Natural killer cell (primary cell): Measurements from ENCODE around the gene CARMIL1. TPM values are rescaled to one million over a fixed set of nuclear protein-coding genes. Genes with fewer than 3 reads are reported as not detected.

ENCODE experiments used
- ATAC-seq, 3 donors: fragments of 150-1000 bp in 2 of 3; fragments of 200-7000 bp in 1 of 3; cut with Tn5 transposase; 1 replicate in 1 of 3; 2 replicates in 2 of 3; pipeline ENCODE4 v1.10.0; 2021; ENCODE audit warnings: mild to moderate bottlenecking in 2 of 3, moderate library complexity in 2 of 3
- DNase-seq, 2 donors: peaks; one replicate each; pipeline versions ENCODE4 v3.0.0 to v3.0.0-alpha.2; 2013 to 2021; ENCODE audit warnings: mixed read lengths in 1 of 2
- H3K27ac ChIP-seq: one replicate; pipeline ENCODE4 v1.5.1; 2013; ENCODE audit warnings: mild to moderate bottlenecking, low read length
- H3K27me3 ChIP-seq: one replicate; pipeline ENCODE4 v1.6.1; 2013; ENCODE audit warnings: low read length; ENCODE audit not compliant: control insufficient read depth, insufficient read depth
- H3K36me3 ChIP-seq: one replicate; pipeline ENCODE4 v1.6.1; 2013; ENCODE audit warnings: low read length; ENCODE audit not compliant: control insufficient read depth, insufficient read depth
- H3K4me1 ChIP-seq: one replicate; pipeline ENCODE4 v1.6.1; 2013; ENCODE audit warnings: low read length; ENCODE audit not compliant: control insufficient read depth, insufficient read depth
- H3K4me3 ChIP-seq: one replicate; pipeline ENCODE4 v1.5.1; 2013; ENCODE audit warnings: low read length
- H3K9me3 ChIP-seq: one replicate; pipeline ENCODE4 v1.6.1; 2013; ENCODE audit warnings: low read length; ENCODE audit not compliant: control insufficient read depth, insufficient read depth
- H3K27ac Mint-ChIP-seq, 2 donors: one replicate each; pipeline ENCODE4 v1.8.0; 2022; ENCODE audit warnings: mild to moderate bottlenecking in 2 of 2, mixed read lengths in 2 of 2, moderate library complexity in 1 of 2
- H3K27me3 Mint-ChIP-seq, 2 donors: one replicate each; pipeline ENCODE4 v1.8.0; 2022; ENCODE audit warnings: low read depth in 2 of 2, mixed read lengths in 2 of 2
- H3K36me3 Mint-ChIP-seq: one replicate; pipeline ENCODE4 v1.8.0; 2022; ENCODE audit warnings: mixed read lengths
- H3K4me1 Mint-ChIP-seq, 2 donors: one replicate each; pipeline ENCODE4 v1.8.0; 2022; ENCODE audit warnings: mixed read lengths in 2 of 2
- H3K4me3 Mint-ChIP-seq: one replicate; pipeline ENCODE4 v1.8.0; 2022; ENCODE audit warnings: mild to moderate bottlenecking, moderate library complexity, mixed read lengths
- H3K9me3 Mint-ChIP-seq, 2 donors: one replicate each; pipeline ENCODE4 v1.8.0; 2022; ENCODE audit warnings: mixed read lengths in 2 of 2
- WGBS: methylation state at CpG from one replicate; pipeline ENCODE4 v1.1.7; 2013; ENCODE audit warnings: missing lambda C conversion rate; ENCODE audit not compliant: insufficient coverage; 5-methylcytosine and 5-hydroxymethylcytosine counted together
- intact Hi-C: fragments of 100-400 bp; cut with micrococcal nuclease; formaldehyde crosslinking; loops from one replicate; pipeline ENCODE4 v1.14.2; 2022
- total RNA-seq, 4 donors: library from RNA; stranded (reverse); fragments of 120-200 nt in 1 of 4; gene quantifications; one replicate each; pipeline versions ENCODE4 v1.2.3 to v1.2.4, GENCODE V29; 2013 to 2022
- TF ChIP-seq, protein P1 (sequence below): fragments of 200-600 bp; IDR thresholded peaks from one replicate; pipeline ENCODE4 v1.8.0; 2022; ENCODE audit warnings: antibody characterized with exemption

CARMIL1 gene
- total RNA-seq, 3 donors from 2014 or later (not counting 1 experiment from before 2014, with no cell fraction given), result 0.25 to 1.1 (median 0.35) TPM

DNA sequence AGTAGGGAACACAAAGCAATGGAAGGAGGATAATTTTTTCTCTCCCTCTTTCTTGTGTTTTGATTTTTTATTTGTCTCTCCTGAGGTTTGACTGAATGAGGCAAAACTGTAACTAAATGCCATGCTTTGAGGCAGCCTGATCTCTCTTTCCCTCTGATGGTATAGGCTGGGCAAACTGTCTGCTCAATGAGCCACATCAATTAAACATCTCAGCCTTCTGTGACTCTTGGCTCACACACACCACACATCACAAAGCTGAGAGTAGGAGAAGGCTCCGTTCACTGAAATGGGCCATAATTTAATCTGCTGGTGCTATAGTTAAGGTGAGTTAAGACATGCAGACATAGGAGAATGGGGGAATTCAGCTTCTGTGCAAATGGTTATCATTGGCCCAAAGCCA lies 344.7 kb downstream of the CARMIL1 start:
- Mint-ChIP-seq H3K4me3 (no peak overlapping the region), H3K4me1 (no peaks in the 10 kb centered on the region), H3K9me3 (no peaks in the 10 kb centered on the region), H3K27ac (no peak overlapping the region), H3K27me3 (peaks cover 16 to 19% of the 10 kb centered on the region in 2 donors), H3K36me3 (no peaks in the 10 kb centered on the region)
- Histone ChIP-seq H3K4me3 (no peak overlapping the region), H3K27ac (no peak overlapping the region), H3K4me1 (no peaks in the 10 kb centered on the region), H3K36me3 (no peaks in the 10 kb centered on the region), H3K27me3 (no peaks in the 10 kb centered on the region), H3K9me3 (no peaks in the 10 kb centered on the region)
- WGBS, result 63% methylated on average over 1 of the region's 1 CpG
- ATAC-seq (no peak), DNase-seq (no peak)
- intact Hi-C loops, result no loop called here
- TF ChIP-seq, protein P1, sequence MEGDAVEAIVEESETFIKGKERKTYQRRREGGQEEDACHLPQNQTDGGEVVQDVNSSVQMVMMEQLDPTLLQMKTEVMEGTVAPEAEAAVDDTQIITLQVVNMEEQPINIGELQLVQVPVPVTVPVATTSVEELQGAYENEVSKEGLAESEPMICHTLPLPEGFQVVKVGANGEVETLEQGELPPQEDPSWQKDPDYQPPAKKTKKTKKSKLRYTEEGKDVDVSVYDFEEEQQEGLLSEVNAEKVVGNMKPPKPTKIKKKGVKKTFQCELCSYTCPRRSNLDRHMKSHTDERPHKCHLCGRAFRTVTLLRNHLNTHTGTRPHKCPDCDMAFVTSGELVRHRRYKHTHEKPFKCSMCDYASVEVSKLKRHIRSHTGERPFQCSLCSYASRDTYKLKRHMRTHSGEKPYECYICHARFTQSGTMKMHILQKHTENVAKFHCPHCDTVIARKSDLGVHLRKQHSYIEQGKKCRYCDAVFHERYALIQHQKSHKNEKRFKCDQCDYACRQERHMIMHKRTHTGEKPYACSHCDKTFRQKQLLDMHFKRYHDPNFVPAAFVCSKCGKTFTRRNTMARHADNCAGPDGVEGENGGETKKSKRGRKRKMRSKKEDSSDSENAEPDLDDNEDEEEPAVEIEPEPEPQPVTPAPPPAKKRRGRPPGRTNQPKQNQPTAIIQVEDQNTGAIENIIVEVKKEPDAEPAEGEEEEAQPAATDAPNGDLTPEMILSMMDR, result no peak

DNA sequence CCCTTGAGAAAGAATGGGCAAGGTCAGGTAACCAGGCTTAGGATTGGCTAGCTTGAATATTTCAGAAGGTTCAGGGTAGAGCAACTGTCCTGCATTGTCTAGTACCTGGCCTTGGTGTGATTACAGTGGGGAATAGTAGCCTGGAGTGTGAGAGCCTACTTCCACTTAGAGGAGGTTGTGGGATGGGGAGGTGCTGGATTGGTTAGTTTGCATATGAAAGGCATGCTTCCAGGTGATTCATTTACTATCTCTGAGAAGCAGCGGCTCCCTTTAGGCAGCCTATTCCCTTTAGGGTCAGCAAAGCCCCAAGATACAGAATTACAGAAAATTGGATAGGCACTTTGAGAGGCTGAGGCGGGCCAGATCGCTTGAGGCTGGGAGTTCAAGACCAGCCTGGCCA lies 347.8 kb downstream of the CARMIL1 start:
- Mint-ChIP-seq H3K36me3 (no peaks in the 10 kb centered on the region), H3K9me3 (no peaks in the 10 kb centered on the region), H3K4me1 (no peaks in the 10 kb centered on the region), H3K27me3 (peaks cover 15 to 40% of the 10 kb centered on the region in 2 donors), H3K4me3 (no peak overlapping the region), H3K27ac (no peak overlapping the region)
- Histone ChIP-seq H3K9me3 (no peaks in the 10 kb centered on the region), H3K27me3 (no peaks in the 10 kb centered on the region), H3K27ac (no peak overlapping the region), H3K4me1 (no peaks in the 10 kb centered on the region), H3K4me3 (no peak overlapping the region), H3K36me3 (no peaks in the 10 kb centered on the region)
- ATAC-seq (no peak), DNase-seq (no peak)
- TF ChIP-seq, protein P1, result no peak
- 88% methylated on average over 3 of the region's 3 CpGs for WGBS
- intact Hi-C loops, result no loop called here

DNA sequence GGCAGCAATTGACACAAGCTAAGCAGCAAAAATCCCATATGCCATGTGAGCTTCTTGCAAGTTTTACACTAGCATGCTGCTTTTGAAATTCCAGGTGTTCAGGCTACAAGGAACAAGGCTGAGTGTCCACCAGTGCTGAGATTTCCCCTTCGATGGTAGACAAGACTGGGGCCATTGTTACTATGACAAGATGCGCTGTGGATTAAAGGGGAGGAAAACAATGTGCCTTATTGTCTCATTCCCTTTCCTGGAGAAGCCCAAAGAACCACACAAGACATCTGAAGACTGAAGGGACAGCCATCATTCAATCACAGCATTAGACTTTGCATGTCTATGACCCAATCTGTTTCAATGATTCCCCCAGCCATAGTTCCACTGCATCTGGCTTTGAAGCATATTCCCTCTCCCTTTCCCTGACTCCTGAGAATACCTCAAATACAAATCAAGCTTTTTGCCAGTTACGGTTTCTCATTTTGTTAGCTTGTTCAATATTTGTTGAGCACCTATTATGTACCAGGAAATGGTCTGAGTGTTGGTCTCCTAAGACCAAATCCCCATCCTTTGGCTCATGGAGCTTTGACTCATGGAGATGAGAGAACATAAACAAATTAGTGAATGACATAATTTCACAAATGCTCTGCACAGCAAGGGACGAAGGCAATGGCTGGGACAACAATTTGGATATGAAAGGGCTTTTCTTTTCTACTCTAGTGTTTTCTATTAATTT lies 349.5 kb downstream of the CARMIL1 start:
- no peaks in the 10 kb centered on the region for H3K9me3 ChIP-seq
- Mint-ChIP-seq H3K27me3 (peaks cover 15 to 39% of the 10 kb centered on the region in 2 donors), H3K9me3 (no peaks in the 10 kb centered on the region), H3K4me3 (no peak overlapping the region), H3K27ac (no peak overlapping the region), H3K36me3 (no peaks in the 10 kb centered on the region), H3K4me1 (no peaks in the 10 kb centered on the region)
- DNase-seq, result no peak
- ATAC-seq, result no peak
- H3K27ac ChIP-seq, result no peak overlapping the region
- no peaks in the 10 kb centered on the region for H3K4me1 ChIP-seq
- 78% methylated on average over 4 of the region's 4 CpGs for WGBS
- H3K27me3 ChIP-seq, result no peaks in the 10 kb centered on the region
- intact Hi-C loops, result no loop called here
- no peak overlapping the region for H3K4me3 ChIP-seq
- no peaks in the 10 kb centered on the region for H3K36me3 ChIP-seq
- TF ChIP-seq, protein P1, result no peak

DNA sequence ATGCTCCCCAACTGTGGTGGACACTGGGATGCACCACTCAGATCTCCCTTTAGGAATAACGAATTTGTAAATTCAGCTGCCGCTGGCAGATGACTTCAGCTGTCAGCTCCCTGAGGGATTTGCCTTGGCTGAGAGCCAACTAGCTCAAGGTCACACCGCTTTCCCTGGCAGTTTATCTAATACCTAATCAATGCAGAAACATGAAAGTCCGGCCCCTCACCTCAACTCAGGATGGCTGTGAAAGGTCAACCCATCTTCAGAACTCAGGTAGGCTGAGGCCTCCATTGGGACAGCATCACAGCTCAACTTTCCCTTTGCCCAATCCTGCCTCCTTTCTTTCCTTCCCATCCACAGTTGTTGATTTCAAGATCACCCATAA lies 350.0 kb downstream of the CARMIL1 start:
- DNase-seq, result no peak
- Mint-ChIP-seq H3K4me3 (no peak overlapping the region), H3K27me3 (peaks cover 15 to 33% of the 10 kb centered on the region in 2 donors), H3K4me1 (no peaks in the 10 kb centered on the region), H3K36me3 (no peaks in the 10 kb centered on the region), H3K9me3 (no peaks in the 10 kb centered on the region), H3K27ac (no peak overlapping the region)
- no peaks in the 10 kb centered on the region for H3K27me3 ChIP-seq
- no peaks in the 10 kb centered on the region for H3K36me3 ChIP-seq
- intact Hi-C loops, result no loop called here
- H3K27ac ChIP-seq, result no peak overlapping the region
- no peaks in the 10 kb centered on the region for H3K4me1 ChIP-seq
- ATAC-seq, result no peak
- TF ChIP-seq, protein P1, result no peak
- WGBS, result 83% methylated on average over 4 of the region's 4 CpGs
- no peaks in the 10 kb centered on the region for H3K9me3 ChIP-seq
- no peak overlapping the region for H3K4me3 ChIP-seq
